Stimulated activated CD4-positive, alpha-beta T cell treated with anti-CD3 and anti-CD28 coated beads, TNF-alpha, amount 100 ng/mL, for 24 hours (primary cell): ENCODE measurements around the gene PPDPF.

ENCODE experiments used
- DNase-seq, 3 experiments: peaks; one replicate each; pipeline ENCODE4 v3.0.0-alpha.2; 2020; ENCODE audit warnings: low read depth in 3 of 3

The PPDPF gene

DNA sequence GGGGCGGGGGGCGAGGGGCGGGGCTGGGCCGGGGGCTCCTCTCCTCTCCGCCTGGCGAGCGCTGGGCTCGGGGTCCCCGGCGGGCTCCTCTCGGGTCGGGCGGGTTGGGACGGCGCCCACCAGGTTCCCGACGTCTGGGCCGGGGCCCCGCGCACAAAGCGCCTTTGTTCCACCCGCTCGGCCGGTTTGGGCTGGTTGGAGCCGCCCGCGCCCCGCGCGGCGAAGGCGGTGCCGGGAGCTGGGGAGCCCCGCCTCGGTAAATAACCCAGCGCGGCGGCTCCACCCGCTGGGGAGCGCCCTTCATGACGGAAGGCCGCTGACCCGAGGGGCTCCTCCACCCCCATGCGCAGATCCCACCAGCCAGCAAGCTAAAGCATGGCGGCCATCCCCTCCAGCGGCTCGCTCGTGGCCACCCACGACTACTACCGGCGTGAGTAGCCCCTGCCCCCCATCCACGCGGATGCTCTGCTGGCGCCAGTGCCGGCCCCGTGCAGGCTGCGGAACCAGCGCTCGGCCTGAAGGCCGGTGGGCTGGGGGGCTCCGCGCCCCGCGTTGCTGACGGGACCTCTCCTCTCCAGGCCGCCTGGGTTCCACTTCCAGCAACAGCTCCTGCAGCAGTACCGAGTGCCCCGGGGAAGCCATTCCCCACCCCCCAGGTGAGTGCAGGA, 503 bp downstream of the PPDPF start:
- DNase-seq, result peak; percentile 41 to 63 (median 44)

DNA sequence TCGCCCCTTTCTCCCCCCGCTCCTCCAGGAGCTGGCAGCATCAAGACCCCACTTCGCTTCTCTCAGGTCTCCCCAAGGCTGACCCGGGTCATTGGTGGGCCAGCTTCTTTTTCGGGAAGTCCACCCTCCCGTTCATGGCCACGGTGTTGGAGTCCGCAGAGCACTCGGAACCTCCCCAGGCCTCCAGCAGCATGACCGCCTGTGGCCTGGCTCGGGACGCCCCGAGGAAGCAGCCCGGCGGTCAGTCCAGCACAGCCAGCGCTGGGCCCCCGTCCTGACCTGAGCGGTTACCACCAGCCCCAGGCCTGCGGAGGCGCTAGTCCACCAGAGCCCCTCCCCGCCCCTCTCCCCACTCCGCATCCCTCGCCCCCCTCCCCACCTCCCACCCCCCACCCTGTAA, 1.0 kb downstream of the PPDPF start:
- no peak for DNase-seq

DNA sequence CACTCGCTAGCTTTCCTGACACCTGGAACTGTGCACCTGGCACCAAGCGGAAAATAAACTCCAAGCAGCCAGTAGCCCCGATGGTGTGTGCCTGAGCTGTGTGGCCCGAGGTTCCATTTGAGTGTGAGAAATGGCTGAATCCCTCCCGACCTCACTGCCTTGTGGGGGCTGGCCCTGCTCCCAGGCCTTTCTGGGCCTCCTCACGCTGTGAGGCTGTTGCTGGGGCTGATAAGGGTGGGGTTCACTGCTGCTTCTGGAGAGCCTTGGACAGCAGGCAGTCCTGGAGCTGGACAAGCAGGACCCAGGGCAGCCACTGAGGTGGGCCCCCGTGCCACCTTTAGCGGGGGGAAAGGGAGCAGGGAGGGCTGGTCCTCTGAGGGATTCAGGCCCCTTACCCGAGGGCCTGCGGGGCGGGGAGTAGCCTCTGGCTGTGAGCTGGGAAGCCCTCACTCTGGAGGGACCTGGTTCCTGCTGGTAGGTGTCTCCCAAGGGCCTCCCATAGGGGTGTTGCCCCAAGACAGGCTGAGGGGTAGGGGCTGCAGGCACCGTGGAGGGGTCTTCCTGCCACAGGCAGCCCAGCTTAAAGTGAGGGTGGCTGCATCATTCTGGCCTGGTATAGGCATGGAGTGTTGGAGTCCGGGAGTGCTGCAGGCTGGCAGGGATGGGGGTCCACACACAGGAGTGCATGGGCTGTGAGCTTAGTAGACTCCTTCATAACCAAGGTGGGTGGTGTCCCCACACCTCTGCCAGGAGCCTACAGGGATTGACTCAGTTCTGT, 1.7 kb downstream of the PPDPF start:
- DNase-seq, result no peak

GRCh38 chr20:63522981-63523611, 2.5 kb downstream of the PPDPF start:
- no peak for DNase-seq

GRCh38 chr20:63525185-63525584, 4.6 kb downstream of the PPDPF start:
- DNase-seq, result no peak

DNA sequence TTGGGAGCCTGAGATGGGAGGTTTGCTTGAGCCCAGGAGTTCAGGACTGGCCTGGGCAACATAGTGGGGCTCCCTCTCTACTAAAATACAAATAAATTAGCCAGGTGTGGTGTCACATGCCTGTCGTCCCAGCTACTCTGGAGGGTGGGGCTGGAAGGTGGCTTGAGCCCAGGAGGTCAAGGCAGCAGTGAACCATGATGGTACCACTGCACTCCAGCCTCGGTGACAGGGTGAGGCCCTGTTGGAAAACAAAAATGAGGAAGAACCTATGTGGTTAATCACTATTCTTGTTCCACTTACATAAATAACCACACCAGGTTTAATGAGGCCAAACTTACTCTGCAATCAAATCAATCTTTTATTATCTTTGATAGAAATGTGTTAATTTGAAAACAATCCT, 5.4 kb downstream of the PPDPF start:
- no peak for DNase-seq

DNA sequence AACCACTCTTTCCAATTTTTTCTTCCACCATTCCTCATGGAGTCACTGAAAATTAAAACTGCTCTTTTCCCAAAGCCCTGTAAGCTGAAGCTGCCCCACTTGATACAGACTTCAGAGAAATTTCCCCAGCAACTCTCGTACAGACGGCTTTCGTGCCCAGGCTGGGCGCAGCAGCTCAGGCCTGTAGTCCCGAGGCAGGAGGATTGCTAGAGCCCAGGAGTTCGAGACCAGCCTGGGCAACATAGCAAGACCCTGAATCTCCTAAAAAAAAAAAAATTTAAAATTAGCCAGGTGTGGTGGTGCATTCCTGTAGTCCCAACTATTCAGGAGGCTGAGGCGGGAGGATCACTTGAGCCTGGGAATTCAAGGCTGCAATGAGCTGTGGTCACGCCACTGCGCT, 6.6 kb downstream of the PPDPF start:
- no peak for DNase-seq

GRCh38 chr20:63529180-63529860, 8.8 kb downstream of the PPDPF start:
- no peak for DNase-seq

- DNase-seq, result no peak
Measured at GRCh38 chr20:63529861-63530787, 9.6 kb downstream of the PPDPF start.

DNA sequence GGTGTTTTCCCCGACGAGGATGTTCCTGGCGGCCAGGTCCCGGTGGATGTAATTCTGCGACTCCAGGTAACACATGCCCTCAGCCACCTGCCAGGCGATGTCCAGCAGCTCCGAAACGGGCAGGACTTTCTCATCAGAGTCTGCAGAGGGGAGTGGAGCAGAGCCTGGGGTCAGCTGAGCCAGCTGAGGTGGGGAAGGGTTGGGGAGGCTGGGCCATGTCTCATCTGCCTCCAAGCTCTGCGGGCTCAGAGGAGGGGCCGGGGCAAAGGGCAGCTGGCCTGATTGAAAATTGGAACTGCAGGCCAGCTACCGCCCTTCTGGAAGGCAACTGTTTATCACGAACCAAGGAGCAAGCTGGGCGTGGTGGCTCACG, 10.2 kb downstream of the PPDPF start:
- DNase-seq, result no peak

- DNase-seq, result no peak
Measured at GRCh38 chr20:63531686-63532448, 11.3 kb downstream of the PPDPF start.

GRCh38 chr20:63532449-63532971, 11.9 kb downstream of the PPDPF start:
- no peak for DNase-seq

DNA sequence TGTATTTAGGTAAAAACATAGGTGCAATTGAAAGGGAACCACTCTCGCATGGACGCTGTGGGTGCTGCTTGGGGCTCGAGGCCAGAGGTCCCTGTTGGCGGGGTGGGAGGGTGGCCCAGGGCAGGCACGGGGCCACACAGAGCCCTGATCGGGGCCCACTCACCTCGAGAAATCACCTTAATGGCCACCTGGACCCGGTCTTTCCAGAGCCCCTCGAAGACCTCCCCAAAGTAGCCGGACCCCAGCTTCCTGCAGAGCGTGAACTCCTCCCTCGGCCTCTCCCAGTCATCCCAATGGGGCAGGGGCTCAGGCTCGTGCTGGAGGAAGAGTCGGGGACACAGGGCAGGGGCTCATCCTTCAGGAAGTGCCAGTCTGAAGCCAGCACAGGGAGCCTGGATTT, 12.8 kb downstream of the PPDPF start:
- DNase-seq, result no peak

- DNase-seq, result no peak
Measured at GRCh38 chr20:63533871-63534393, 13.4 kb downstream of the PPDPF start.

DNA sequence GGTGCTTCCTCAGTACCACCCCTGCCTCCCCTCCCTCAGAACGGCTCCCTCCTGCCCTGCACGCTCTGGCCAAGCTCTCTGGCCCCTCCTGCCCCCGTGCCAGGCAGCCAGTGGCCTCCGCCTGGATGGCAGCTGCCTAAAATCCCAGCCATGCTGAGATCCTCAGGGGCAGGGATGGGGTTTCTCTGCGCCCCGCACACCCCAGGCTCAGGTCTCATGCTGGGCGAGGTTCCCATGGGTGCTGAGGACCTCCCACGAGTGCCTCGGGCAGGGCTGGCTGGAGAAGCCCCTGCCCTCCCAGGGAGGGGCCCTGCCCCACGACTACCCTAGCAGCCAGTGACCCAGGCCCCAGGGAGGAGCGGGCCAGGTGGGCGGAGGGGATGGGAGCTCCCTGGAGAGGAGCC, 13.9 kb downstream of the PPDPF start:
- DNase-seq, result no peak

DNA sequence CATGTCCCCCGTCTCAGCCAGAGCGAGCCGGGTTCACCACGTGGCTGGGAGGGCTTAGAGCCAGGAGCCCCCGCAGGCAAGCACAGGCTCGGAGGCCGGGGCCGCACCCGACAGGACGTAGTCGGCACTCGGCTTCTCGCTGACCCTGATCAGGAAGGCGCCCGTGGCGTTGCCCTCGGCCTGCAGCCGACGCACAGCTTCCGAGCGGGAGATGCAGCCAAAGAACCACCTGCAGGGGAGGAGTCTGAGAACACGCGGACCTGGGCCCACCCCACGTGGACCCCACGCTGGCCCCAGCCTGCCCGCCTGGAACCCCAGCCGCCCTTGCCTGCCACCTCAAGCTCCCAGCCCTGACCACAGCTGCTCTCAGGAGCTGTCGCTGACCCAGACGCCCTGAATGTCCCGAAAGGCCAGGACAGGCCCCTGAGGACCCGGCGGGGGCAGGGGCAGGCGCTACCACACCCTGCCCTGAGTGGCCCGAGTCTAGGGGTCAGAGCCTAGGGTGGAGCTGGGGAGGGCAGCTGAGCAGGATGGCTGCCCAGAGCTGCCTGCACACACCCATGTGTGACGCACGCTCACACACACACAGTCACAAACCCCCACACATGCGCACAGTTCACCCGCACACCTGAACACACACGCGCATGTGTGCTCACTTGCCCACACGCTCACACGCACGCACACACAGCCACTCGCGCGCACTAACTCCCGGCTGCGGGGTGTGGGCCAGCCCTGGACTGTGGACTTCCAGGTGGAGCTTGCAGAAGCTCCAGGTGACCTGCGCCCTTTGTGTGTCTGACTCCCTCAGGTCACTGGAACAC, 14.5 kb downstream of the PPDPF start:
- DNase-seq, result no peak

GRCh38 chr20:63536241-63536977, 15.8 kb downstream of the PPDPF start:
- no peak for DNase-seq

DNA sequence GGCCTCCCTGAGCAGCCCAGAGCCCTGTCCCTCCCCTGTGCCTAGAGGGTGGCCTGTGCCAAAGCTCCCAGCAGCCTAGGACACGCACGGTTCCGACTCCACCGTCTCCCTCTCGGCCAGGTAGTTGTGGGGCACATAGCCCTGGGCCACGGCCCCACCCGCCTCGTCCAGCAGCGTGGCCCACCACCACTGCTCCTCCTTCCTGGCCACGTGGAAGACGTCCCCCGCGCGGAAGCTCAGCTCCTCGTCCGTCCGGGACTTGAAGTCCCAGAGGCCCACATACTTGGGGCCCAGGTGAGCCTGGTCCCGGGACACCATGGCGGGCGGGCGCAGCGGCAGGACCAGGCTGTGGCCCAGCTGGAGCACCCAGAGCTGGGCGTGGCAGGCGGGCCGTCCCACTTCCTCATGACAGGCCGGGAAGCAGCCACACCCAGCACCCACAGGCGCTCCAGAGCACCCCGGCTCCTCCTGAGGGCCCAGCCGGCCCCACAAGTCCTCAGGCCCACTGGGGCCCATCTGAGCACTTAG, 16.5 kb downstream of the PPDPF start, which contains the start of gene PTK6:
Gene PTK6 (minus strand): TSS at position 380 of the 528 bp plus-strand sequence. CDS start 62 bp downstream, at position 318.
- DNase-seq, result peak in 1 of 3 experiments; percentile 43
